Jurkat, Clone E6-1 (cell line): ENCODE results near the gene P4HA2.

Experiments used
- DNase-seq: peaks from one replicate; pipeline ENCODE4 v3.0.0-alpha.2; 2011; ENCODE audit warnings: low read depth, low spot score
- H3K4me3 ChIP-seq: 2 replicates; pipeline ENCODE4 v1.5.1; 2011; ENCODE audit warnings: mild to moderate bottlenecking, low read length, control low read depth, moderate library complexity

The P4HA2 gene

DNA sequence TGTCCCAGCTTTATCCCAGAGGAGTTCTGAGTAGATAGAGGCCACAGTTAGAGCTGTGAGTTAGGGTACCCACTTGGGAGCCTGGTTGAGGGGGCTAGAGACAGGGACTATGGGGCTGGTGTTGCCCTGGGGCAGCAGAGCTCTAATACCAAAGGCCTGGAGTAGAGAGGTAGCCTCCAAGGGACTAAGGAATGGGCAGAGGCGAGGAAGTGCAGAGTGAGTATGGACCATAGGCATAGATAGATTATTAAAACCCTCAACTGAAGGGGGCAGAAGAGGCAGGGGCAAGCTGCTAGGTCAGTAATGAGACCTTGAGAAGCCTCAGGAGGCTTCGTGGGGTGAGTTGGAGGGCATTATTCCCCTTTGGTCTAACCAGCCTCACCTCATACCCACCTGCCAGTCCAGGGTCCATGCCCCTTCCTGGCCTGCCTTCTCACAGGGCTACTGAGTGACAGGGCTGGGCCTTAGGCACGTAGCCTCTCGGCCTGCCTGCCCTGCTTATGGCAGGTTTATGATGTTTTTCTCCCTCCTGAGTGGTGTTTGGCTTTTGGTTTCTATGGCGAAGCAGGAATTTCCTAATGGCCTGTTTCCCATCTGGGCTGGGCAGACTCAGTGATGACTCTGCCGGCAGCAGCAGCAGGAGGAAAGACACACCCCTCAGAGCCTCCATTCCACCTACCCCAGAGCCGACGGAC is 37.8 kb upstream of the P4HA2 start:
- no peak overlapping the region for H3K4me3 ChIP-seq
- DNase-seq, result no peak

DNA sequence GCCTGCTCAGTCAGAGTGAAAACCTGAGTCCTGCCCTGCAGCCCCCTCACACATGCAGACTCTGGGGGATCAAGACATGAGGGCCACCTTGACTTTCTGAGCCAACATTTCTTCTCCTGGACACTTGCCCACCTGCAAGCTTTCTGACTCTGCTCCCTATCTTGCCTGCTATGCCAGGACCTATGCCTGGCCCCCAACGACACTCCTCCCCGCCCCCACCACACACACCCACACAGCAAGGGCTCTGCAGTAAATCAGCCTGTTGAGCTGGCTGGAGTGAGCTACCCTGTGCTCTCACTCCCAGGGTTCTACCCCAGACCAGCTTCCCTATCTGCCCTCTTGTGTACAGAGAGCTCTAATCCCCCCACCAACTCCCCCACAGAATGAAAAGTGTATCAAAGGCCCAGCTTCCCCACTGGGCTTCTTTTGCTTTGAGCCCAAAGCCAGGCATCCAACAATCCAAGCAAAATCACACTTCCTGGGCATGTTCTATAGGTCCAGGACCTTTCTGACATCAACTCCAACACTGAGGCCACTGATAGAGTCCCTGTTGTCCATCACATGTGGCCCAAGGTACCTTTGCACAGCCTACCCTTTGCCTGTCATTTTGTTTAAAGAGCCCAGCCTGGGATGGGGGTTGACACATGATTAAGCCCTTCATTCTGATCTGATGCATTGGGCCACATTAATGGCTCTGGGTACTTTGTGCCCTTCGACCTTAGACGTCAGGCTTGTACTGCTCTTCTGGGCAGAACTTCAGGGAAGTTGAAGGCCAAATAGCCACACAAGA is 37.1 kb upstream of the P4HA2 start:
- DNase-seq, result no peak
- H3K4me3 ChIP-seq, result no peak overlapping the region

DNA sequence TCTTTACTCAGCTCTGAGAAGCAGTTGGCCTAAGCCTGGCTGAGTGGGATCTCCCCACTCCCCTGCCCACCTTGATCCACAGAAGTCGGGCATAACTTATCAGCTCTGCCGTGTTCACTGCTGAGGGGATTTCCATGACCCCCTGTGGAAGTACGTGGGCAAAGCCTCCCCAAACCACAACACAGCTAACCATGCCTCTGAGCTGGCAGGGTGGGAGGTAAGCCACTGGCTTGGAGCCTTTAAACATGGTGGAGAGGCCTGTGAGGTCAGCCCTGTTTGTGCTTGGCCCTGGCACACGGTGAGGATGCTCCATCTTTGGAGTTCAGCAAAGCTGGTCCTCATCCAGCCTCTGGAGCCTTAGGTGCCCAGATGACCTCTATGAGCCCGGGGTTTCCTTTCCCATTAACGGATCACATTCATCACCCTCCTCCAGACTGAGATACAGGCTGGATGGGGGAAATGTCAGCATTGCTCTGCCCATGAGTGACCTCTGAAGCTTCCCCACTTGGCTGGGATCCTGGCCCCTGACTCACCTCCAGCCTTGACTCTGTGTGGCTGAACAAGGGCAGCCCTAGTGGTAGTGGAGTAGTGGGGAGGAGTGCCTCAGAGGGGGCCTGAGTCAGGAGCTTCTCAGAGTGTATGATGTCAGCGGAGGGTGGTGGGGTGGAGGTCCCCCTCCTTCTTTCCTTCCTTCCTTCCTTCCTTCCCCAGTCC is 36.1 kb upstream of the P4HA2 start:
- no peak overlapping the region for H3K4me3 ChIP-seq
- no peak for DNase-seq

DNA sequence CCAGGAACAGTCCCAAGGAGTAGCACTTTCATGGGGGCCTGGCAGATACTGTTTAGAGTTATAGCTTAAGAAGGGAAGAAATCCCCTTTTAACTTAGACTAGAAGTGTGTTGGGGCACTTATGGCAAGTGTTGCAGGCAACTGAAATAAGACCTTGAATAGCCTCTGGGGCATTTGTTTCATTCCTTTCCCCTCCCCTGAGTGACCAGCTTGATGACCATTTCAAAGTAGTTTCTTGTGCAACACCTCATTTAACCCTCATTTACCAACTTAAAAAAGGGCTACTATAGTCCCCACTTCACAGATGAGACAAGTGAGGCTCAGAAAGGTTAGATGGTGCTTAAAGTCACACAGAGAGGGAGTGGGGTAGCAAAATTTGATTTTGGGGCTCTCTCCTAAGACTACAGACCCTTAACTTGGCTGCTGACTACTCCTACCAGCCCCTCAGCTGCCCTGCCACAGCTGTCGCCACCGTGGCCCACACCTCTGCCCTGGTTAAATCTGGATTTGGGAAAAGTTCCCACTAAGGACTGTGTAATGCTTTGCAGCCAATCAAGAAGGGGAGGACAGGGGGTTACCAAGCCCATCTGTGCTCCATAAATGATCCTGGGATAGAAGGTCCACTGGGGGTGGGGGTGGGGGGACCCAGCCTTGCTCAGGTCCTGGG is 35.4 kb upstream of the P4HA2 start:
- DNase-seq, result no peak
- no peak overlapping the region for H3K4me3 ChIP-seq

DNA sequence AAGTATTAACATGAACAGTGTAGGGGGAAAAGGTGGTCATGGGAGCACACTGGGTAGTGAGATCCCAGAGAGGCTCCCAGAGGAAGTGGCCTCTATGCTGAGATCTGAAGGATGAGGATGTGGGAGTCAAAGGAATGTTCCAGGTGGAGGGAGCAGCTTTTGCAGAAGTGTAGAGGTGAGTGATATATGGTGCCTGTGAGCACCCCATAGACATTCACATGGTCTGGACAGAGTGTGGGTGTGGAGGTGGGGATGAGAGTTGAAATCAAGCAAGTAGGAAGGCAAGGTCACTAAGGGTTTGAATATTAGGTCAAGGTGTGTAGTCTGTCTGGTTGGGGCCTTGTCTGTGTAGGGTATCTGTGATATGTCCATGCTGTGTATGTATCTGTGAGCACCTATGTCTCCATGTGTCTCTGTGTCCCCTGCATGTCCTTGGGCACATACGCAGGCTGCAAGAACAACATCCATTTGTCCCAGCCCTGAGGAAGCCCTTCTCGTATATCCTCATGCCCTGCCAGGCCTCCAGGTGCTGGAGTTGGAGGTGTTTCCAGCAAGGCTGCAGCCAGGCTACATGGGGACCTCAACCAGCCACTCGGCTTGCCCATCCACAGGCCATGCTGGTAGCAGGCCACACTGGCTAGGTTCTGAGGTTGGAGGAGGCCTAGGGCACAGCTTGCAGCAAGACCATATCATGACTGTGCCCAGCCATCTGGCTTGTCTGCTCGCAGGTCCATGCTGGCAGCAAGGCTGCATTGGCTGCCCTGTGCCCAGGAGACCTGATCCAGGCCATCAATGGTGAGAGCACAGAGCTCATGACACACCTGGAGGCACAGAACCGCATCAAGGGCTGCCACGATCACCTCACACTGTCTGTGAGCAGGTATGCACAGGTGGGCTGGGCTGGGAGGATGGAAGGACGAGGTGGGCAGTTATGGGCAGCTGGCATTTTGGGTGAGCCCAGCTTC is 34.5 kb upstream of the P4HA2 start:
- DNase-seq, result no peak
- H3K4me3 ChIP-seq, result no peak overlapping the region

DNA sequence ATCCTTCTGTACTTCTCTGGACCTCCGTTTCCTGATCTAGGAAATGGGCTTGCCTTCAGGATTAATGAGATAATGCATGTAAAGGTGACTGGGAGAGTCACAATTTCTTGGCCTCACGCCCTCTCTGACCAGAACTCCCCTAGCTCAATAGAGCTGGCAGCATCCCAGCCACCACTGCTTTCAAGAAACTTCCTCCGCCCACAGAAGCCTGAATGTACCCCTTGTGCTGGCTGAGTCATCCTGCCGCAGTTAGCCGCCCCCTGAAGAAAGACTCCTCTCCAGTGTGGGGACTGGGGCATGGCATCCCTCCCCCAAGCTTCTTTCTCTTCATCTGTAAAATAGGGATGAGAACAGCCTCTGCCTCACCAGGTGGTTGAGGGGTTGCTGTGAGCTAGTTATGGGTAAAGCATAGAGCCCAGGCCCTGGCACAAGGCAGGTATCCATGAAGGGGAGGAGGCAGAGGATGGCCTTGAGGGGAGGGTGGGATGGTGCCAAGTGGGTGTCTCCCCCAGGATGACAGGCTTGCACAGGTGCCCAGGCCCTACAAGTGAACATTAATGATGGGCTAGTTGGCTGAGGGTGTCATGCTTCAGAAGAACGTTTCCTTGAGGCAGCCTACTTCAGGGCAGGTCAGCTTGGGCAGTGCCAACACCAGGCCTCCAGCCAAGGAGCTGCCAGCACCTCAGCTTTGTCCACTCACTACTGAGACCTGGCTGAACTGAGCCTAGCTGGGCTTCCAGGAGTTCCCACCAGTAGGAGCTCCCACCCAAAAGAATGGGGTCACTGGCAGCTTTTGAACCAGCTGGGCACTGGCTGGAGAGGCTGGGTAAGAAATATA is 33.3 kb upstream of the P4HA2 start:
- no peak for DNase-seq
- H3K4me3 ChIP-seq, result no peak overlapping the region

DNA sequence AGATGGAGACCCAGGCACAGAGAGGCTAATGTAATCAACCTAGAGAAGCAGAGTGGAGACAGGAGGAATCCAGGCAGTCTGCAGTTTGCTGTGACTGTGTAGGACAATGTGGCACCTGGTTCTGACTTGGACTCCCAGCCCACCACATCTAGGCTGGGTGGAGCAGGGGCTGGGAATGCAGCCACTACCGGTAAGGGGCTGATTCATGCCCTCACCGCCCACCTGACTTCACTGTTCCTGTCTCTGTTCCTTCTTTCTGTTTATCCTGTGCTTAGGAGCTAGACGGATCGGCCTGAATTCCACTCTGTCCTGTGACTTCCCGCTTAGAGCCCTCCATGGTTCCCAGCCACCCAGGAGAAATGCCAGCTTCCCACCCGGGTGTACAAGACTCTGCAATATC is 32.4 kb upstream of the P4HA2 start:
- H3K4me3 ChIP-seq, result no peak overlapping the region
- DNase-seq, result no peak

DNA sequence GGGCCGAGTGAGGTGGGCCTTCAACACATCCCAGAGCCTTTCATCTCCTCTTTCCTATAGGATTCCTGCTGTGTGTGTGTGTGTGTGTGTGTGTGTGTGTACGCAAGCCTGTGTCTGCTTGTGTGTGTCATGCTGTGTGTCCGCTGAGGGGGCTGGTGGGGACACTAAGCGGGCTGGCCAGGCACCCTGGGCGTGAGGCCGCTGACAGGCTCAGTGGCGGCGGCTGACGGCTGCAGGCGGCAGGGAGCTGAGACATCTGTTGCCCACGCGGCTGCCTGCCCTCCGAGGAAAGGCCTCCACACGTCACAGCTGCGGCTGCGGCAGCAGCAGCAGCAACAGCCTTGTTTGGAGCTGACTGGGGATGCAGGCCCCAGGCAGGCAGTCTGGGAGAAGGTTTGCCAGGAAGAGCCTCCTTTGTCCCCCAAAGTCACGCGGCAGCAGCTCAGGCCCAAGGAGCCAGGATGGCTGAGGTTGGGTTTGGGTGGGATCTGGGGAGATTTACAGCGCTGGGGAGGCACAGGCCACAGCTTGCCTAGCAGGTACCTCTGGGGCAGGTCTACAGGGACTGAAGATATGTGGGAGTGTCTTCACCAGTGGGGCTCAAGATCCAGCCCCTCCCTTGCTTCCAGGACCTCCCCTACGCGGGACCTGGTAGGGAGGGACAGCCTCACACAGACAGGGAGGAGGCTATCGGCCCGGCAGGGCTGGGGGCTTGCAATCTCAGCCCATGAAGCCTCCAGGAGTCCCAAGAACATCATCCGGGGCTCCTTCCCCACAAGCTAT is 31.6 kb upstream of the P4HA2 start:
- no peak for DNase-seq
- H3K4me3 ChIP-seq, result no peak overlapping the region

DNA sequence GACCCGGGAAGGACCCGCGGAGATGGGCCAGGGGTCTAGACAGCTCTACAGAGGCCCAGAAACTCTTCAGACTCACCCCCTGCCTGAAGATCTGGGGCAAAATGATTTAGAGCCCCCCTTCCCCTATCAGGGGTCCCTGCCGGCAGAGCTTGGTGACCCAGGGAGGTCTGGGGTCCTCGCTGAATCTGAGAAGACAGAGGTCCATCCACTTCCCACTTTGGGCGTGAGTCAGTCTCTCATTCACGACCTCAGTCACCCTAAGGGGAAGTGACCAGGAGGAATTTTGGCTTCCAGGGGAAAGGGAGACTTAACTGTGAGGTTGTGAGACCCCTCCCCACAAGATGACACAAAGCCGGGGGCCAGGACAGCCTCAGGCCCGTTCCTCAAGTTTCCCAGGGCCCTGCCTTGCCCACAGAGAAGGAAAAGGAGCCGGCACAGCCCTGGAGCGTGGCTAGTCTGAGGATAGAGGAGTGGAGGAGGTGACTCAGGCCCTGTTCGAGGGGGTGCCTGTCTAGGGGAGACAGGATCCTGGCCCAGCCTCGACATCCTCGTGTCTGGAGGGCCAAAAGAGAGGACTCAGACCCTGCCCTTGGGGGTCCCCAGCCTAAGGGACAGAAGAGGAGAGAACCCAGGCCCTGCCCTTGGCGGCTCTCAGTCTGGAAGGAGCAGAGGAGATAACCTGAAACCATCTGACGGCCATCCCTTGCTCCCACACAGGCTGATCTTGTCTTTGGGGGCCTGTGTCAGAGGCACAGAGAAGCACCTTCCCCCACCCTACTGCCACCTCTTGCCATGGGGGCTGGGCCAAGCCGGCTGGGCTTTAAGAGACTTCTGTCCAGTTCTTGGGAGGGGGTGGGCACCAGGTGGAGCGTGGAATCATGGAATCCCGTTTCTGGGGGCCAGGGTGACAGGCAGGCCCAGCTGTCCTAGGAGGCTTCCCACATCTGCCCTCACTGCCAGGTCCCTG is 30.7 kb upstream of the P4HA2 start:
- DNase-seq, result no peak
- H3K4me3 ChIP-seq, result no peak overlapping the region

DNA sequence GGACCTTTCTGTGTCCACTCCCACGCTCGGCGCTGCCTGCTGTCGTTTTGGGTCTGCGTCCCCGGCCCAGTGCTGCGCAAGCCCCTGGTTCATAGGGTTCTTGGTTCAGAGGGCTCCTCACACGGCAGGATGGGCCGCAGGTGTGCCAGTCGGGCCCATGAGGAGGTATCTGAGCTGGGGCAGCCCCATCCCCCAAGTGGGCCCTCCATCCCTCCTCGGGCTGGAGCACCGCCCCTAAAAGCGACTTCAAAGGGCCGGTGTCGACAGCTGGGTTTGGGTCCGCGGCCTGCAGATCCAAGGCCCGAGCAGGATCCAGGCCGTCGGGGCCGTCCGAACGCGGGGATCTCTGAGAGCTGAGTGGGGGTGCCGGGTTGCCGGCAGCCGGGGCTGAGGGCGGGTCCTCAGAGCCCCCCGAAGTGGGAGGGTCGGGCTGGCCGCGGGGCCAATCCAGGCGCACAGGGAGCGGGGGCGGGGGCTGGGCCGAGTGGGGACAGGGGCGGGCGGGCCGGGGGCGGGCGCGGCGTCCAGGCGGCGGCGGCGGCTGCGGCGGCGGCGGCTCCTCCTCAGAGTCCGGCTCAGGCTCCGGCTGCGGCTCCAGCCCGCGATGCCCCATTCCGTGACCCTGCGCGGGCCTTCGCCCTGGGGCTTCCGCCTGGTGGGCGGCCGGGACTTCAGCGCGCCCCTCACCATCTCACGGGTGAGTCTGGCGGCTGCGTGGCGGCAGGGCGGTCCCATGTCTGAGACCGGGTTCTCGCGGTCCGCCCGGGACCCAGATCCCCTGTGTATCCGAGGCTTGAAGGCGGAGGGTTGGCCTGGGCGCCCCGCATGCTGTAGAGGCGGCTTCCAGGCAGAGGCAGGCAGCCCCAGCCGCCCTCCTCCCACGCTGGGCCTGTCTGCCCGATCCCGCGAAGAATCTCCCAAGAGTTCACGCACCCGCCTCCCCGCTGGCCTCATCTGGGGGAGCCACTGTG is 29.8 kb upstream of the P4HA2 start, which contains the start of gene PDLIM4:
PDLIM4 (plus strand) TSS at position 566 of the 971 bp plus-strand sequence; CDS start at position 605, 39 bp downstream.
- DNase-seq, result no peak
- H3K4me3 ChIP-seq, result no peak within 1 kb of the TSS

DNA sequence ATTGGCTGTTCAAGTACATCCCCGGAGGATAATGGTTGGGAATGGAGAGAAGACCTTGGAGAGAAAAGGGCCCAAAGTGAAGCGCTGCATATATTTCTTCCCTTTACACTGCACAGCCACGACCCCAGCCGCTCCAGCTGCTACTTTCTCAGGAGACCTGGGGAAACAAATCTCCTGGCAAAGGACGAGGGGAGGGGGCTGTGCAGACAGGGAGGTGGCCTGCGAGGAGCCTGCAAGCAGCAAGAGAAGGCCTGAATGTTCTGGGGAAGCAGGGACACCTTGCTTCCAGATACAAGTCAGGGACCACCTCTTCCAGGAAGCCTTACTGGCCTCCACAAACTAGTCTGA is 29.1 kb upstream of the P4HA2 start:
- H3K4me3 ChIP-seq, result no peak overlapping the region
- no peak for DNase-seq

DNA sequence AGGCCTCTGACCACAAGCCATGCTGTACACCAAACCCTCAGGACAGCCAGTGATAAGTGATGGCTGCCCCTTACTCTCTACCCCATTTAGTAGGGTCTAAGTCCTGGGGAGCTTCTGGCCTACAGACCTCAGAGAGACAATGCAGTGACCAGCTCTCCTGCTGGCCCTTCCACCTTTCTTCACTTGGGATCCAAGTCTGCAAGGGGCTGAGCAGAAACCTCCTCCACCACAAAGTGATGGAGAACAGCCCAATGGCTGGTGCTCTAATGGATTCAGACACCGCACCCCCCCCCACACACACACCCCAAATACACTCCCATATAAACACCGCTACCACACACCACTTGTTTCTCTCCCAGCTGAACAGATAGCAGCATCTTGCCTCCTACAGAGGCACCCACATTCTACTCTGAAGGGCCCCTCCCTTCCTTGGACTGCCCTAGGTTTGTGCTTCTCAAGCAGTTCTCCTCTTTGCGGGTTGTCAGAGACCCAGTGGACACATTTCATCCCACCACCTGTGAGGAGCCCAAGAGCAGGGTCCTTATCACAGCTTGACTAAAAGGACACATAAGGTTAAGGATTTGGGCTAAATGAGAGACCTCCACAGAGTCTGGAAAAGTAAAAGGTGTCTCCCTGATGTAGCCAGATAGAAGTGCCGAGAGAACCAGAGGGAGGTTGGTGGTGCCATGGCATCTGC is 28.6 kb upstream of the P4HA2 start:
- DNase-seq, result no peak
- no peak overlapping the region for H3K4me3 ChIP-seq

DNA sequence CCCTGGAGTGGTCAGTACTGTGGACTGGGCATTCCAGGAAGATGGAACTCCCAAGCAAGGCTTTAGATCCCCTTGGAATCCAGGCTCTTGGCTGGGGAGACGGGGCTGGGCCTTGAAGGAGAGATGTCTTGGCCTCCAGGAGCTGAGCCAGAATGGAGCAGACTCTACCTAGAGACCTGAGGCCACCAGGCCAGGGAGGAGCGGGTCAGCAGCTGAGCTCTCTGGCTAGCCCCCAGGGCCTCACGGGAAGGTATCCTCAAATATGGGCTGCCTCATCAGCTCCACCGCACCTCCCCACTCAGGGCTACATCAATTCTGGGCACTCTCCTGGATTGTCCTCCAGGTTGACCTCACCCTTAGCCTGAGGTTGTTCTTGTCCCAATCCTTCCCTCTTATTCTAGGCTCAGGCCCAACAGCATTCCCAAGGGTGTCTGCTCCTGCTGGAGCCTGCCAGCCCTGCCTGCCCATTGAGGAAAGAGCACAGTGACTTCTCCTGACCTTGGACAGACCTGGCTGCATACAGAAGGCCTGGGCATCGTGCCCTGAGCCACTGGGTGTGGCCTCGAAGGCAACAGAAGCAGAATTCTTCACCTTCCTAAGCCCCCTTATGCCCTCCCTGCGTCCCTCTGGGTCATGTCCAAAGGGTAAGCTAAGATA is 26.8 kb upstream of the P4HA2 start:
- DNase-seq, result no peak
- no peak overlapping the region for H3K4me3 ChIP-seq
